ACC112 (cell line): ENCODE measurements around the gene FZD4.
"Not testable (repeated sequence)": the region's sequence is repeated elsewhere in the genome, so short reads cannot be mapped to it uniquely, and the experiment has no call there.

Experiments
- H2AFZ ChIP-seq: fragments of 200-600 bp; sonication (generic); one replicate; pipeline ENCODE4 v1.6.0; 2017; ENCODE audit warnings: antibody characterized with exemption, low read length; ENCODE audit not compliant: unreplicated experiment
- H3K27ac ChIP-seq: fragments of 200-600 bp; sonication (generic); 2 replicates; pipeline ENCODE4 v1.5.1; 2014; ENCODE audit warnings: low read depth, mild to moderate bottlenecking, antibody characterized with exemption, low read length, moderate library complexity
- H3K27me3 ChIP-seq: fragments of 200-600 bp; sonication (generic); 2 replicates; pipeline ENCODE4 v1.6.1; 2014; ENCODE audit warnings: mild to moderate bottlenecking, antibody characterized with exemption, low read length, moderate library complexity, mixed read lengths; ENCODE audit not compliant: insufficient read depth
- H3K36me3 ChIP-seq: fragments of 200-600 bp; sonication (generic); 2 replicates; pipeline ENCODE4 v1.6.1; 2016; ENCODE audit warnings: mild to moderate bottlenecking, antibody characterized with exemption, low read length, moderate library complexity, mixed read lengths; ENCODE audit not compliant: insufficient read depth
- H3K4me1 ChIP-seq: fragments of 200-600 bp; sonication (generic); one replicate; pipeline ENCODE4 v1.6.1; 2016; ENCODE audit warnings: low read length, mixed read lengths; ENCODE audit not compliant: insufficient read depth, unreplicated experiment, control insufficient read depth
- H3K4me3 ChIP-seq: fragments of 200-600 bp; sonication (generic); 2 replicates; pipeline ENCODE4 v1.5.1; 2014; ENCODE audit warnings: mild to moderate bottlenecking, low read depth, low read length
- H3K79me2 ChIP-seq: fragments of 200-600 bp; sonication (generic); one replicate; pipeline ENCODE4 v1.6.0; 2016; ENCODE audit warnings: low read length; ENCODE audit not compliant: control insufficient read depth, unreplicated experiment, insufficient read depth

Gene FZD4

DNA sequence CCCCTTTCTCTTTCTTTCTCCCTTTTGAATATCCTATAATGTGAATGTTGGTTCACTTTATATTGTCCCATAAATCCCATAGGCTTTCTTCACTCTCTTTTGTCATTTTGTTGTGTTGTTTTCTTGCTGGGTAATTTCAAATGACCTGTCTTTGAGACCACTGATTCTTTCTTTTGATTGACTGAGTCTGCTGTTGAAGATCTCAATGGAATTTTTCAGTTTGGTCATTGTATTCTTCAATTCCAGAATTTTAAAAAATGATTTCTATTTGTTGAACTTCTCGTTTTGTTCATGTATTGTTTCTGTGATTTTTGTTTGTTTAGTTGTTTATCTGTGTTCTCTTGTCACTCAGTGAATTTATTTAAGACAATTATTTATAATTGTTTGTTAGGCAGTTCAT lies 17.5 kb upstream of the FZD4 start:
- Histone ChIP-seq H3K27me3 (no peaks in the 10 kb centered on the region), H3K79me2 (no peaks in the 10 kb centered on the region), H3K27ac (no peak overlapping the region), H2AFZ (no peak overlapping the region), H3K4me3 (no peak overlapping the region), H3K36me3 (no peaks in the 10 kb centered on the region), H3K4me1 (no peaks in the 10 kb centered on the region)

DNA sequence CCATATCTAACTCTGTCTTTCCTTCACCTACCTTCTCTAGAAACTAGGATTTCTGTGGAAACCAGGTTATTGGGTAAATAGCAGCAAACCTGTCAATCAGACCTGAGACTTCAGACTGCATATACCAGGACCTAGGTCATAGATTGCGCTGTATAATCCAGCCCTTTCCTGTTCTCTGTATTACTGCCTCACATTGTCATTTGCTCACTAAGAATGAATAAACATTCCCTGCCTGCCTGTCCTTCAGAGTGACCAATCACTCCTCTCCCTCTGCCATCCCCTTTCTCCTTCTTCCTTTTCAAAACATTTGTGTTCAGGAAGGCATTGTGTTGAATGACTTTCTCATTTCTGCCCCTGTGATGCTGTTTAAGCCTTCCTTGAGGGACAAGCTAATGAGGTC lies 14.1 kb upstream of the FZD4 start:
- no peak overlapping the region for H3K27ac ChIP-seq
- H3K4me1 ChIP-seq, result no peaks in the 10 kb centered on the region
- no peak overlapping the region for H2AFZ ChIP-seq

DNA sequence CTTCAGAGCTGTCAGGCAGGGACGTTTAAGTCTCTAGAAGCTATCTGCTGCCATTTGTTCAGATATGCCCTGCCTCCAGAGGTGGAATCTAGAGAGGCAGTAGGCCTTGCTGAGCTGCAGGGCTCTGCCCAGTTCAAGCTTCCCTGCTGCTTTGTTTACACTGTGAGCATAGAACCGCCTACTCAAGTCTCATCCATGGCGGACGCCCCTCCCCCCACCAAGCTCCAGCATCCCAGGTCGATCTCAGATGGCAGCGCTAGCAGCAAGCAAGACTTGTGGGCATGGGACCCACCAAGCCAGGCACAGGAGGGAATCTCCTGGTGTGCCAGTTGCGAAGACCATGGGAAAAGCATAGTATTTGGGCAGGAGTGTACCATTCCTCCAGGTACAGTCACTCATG lies 12.4 kb upstream of the FZD4 start:
- H3K27me3 ChIP-seq, H3K4me1 ChIP-seq, H2AFZ ChIP-seq, H3K4me3 ChIP-seq, H3K79me2 ChIP-seq, H3K27ac ChIP-seq, H3K36me3 ChIP-seq: not testable (repeated sequence)

More for the DNA sequence above, 14.1 kb upstream of the FZD4 start:
- no peak overlapping the region for H3K4me3 ChIP-seq
- H3K27me3 ChIP-seq, result no peaks in the 10 kb centered on the region
- no peaks in the 10 kb centered on the region for H3K36me3 ChIP-seq
- no peaks in the 10 kb centered on the region for H3K79me2 ChIP-seq

DNA sequence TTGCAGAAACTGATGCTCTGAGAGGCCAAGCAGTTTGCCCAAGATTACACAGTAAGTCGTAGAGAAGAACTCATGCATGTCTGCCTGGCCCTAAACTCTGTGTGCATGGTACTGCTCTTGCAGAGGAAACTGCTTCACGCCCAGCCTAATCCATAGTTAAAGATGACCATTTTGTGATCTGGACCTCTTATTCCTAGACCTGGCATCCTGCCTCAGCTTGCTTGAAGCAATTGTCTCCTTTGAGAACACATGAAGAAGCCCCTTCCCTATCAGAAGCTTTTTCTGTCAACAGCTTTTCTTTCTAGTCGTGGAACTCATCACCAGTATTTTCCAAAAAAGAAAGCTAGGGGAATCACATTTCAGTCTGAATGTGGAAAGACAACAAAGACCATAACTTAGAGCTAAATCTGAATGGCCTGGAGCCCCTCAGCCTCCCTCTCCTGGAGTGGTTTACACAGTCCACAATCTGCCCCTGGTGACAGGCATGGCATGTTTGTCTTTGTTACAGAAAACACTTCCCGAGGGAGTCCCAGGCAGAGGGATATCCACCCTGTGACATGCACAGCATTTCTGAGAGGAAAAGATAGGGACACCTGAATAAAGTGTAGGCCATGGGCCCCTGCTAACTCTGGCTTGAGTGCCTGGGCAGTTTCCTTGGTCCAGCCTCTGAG lies 2.9 kb upstream of the FZD4 start:
- Histone ChIP-seq H3K27me3 (no peaks in the 10 kb centered on the region), H3K36me3 (no peaks in the 10 kb centered on the region), H3K79me2 (peaks cover 7% of the 10 kb centered on the region), H2AFZ (no peak overlapping the region), H3K4me3 (no peak overlapping the region), H3K27ac (no peak overlapping the region), H3K4me1 (peaks cover 2% of the 10 kb centered on the region)

DNA sequence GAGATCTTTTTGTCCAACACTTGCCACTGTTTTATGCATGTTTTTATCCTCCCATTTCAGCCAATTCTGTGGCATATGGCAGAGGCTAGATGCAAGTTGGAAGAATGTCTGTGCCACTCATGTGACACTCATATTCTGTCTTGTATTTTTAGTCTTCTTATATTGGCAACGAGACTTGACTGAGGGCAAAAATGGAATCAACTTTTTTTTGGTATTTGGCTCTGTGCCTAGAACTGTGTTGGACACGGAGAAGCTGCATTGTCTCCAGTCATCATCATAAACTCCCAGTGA lies 1.7 kb upstream of the FZD4 start:
- H3K4me3 ChIP-seq, result peak overlapping the region; percentile 91; the same call in 1 of the 2 replicates
- H2AFZ ChIP-seq, result no peak overlapping the region
- no peaks in the 10 kb centered on the region for H3K27me3 ChIP-seq
- peaks cover 10% of the 10 kb centered on the region for H3K4me1 ChIP-seq
- peaks cover 7% of the 10 kb centered on the region for H3K79me2 ChIP-seq
- 0 out of 2 replicates have a peak, but pooled peaks cover under 1% of the 10 kb centered on the region for H3K36me3 ChIP-seq
- no peak overlapping the region for H3K27ac ChIP-seq

DNA sequence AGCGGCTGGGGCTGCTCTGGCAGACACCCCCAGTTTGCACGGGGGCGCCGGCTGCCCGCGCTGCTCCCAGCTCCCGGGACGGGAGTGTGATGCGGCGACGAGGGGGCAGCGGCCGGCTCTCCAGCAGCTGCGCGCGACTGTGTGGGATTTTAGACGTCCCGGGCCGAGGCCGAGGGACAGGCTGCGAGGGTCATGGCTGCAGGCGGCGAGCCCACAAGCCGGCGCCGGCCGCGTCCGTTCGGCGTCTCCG lies 159 bp downstream of the FZD4 start:
- H3K4me1 ChIP-seq, result peaks cover 10% of the 10 kb centered on the region
- peak overlapping the region; percentile 61 for H2AFZ ChIP-seq
- H3K27ac ChIP-seq, result no peak overlapping the region
- H3K4me3 ChIP-seq, result peak overlapping the region; percentile 97
- H3K27me3 ChIP-seq, result no peaks in the 10 kb centered on the region
- H3K79me2 ChIP-seq, result peaks cover 7% of the 10 kb centered on the region
- H3K36me3 ChIP-seq, result 0 out of 2 replicates have a peak, but pooled peaks cover 9% of the 10 kb centered on the region

DNA sequence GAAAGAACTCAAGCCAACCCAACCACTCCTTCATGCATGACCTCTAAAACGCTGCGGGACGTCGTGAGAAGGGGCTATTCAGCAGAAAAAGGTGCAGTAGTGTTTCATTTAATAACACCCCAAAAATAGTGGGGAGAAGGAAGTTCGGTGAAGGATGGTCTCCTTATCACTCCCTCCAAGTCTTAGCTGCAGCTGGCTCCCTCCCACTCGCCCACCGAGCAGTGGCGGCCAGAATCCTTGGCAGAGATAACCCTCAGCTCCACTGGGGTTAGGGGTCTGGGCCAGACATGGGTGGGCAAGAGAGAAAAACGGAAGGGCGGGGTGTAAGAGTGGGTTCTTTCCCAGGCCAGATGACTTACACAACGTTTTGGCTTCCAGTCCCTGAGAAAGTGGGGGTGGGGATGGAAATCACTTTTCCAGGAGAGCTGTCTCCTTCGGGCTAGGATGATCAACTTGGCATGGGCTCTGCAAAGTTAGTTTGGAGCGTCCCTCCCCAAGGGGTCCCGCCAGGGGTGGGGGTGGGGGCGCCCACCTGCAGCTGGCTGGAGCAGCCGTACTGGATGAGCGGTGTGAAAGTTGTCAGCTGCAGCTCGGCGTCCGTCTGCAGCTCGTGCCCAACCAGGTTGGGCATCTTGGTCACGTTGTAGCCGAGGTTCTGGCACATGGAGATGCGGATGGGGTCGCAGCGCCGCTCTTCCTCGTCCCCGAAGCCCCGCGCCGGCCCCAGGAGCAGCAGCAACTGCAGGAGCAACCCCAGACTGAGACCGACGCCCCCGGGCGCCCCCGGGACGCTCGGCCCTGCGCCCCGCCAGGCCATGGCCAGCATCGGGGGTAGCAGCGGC lies 705 bp downstream of the FZD4 start:
- H3K27me3 ChIP-seq, result no peaks in the 10 kb centered on the region
- peak overlapping the region; percentile 97 for H3K4me3 ChIP-seq
- H3K27ac ChIP-seq, result no peak overlapping the region
- 0 out of 2 replicates have a peak, but pooled peaks cover 9% of the 10 kb centered on the region for H3K36me3 ChIP-seq
- H2AFZ ChIP-seq, result peak overlapping the region; percentile 61
- peaks cover 7% of the 10 kb centered on the region for H3K79me2 ChIP-seq
- peaks cover 10% of the 10 kb centered on the region for H3K4me1 ChIP-seq

DNA sequence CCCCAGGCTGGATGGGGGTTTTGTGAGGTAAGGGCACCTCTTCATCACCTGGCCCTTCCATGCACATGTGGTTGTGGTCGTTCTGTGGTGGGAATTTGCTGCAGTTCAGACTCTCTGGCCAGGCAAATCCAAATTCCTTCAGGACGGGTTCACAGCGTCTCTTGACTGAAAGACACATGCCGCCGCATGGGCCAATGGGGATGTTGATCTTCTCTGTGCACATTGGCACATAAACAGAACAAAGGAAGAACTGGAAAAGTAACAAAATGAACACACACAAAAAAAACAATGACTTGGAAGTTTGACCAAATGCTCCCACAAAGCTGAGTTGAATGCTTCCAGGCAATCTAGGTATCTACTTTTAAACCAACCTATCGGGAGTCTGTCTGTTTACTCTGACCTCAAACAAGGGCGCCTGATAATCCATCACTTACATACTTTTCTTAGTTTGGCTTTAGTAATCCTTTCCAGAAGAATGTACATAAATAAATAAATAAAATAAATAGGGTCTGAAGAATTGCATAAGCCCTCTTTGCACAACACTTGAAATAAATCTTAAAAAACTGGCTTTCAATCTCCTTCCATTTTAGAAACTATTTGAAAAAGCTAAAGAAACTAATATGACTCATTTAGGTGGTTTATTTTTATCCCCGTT lies 2.8 kb downstream of the FZD4 start:
- Histone ChIP-seq H3K27ac (peak overlapping the region; percentile 26; the same call in 1 of the 2 replicates), H3K4me1 (peaks cover 18% of the 10 kb centered on the region), H3K79me2 (peaks cover 7% of the 10 kb centered on the region)

DNA sequence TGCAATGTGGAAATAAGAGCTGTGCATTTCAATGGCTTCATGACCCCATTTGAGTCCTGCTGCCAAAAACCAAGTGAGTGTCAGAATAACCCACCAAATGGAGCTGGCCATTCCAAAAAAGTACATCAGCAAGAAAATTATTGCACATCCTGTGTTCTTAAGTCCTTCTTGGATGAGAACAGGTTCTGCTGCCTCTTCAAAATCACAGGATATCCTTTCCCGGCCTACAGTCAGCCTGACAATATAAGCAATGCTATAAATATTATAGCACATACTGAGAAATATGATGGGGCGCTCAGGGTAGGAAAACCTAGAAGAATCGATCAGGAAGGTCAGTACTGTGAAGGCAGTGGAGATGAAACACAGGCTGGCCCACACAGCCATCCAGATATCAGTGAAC lies 3.5 kb downstream of the FZD4 start:
- Histone ChIP-seq H3K36me3 (peaks cover 17% of the 10 kb centered on the region; the same call in 1 of the 2 replicates), H3K79me2 (peaks cover 7% of the 10 kb centered on the region), H3K27ac (no peak overlapping the region), H3K4me1 (peaks cover 21% of the 10 kb centered on the region), H2AFZ (no peak overlapping the region), H3K27me3 (no peaks in the 10 kb centered on the region), H3K4me3 (no peak overlapping the region)

More for the DNA sequence above, 2.8 kb downstream of the FZD4 start:
- Histone ChIP-seq H2AFZ (no peak overlapping the region), H3K27me3 (no peaks in the 10 kb centered on the region), H3K4me3 (peak overlapping the region; percentile 97; the same call in 1 of the 2 replicates), H3K36me3 (peaks cover 17% of the 10 kb centered on the region; the same call in 1 of the 2 replicates)

DNA sequence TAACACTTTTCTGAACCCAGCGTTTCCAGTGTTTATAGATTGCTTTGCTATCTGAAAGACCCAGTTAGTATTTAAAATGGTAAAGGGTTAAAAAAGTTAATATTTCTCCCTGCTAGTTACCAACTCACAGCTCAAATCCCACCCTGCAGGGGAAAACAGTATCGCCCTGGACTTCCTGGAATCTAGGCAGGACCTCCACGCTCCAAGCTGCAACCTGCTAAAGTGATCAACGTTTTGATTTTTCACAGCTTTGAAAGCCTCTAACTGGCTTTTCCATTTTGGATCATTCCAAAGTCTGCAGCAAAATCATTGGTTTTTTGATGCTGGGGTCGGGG lies 4.6 kb downstream of the FZD4 start:
- no peak overlapping the region for H3K27ac ChIP-seq
- H3K4me1 ChIP-seq, result peaks cover 21% of the 10 kb centered on the region
- H3K27me3 ChIP-seq, result no peaks in the 10 kb centered on the region
- H3K4me3 ChIP-seq, result no peak overlapping the region
- H3K79me2 ChIP-seq, result peaks cover 7% of the 10 kb centered on the region
- no peak overlapping the region for H2AFZ ChIP-seq
- peaks cover 17% of the 10 kb centered on the region; the same call in 1 of the 2 replicates for H3K36me3 ChIP-seq
